ENCODE data around the gene CHKA.

Gene CHKA

GRCh38 chr11:68043349-68044144 lies 77.6 kb downstream of the CHKA start:
- DNase-seq: no peak

DNA sequence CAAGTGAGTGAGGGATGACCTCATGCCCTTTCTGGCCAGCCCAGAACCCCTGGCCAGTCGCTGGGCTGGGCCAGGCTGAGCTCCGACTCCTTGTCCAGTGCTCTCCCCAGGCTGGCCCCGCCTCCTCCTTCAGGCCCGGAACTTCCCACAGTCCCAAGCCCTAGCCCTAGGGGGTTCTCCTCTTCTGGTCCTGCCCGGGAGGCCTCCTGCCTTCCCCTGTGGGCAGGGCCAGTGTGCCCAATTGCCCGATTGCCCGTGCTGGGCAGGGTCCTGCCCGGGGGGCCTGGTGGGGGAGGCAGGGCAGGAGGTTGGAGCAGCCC lies 78.2 kb downstream of the CHKA start:
- DNase-seq: no peak

GRCh38 chr11:68042219-68043028 lies 78.8 kb downstream of the CHKA start:
- DNase-seq: no peak

- no peak for DNase-seq
These were observed 79.5 kb downstream of the CHKA start for GRCh38 chr11:68041617-68042218.

GRCh38 chr11:68040957-68041591 lies 80.1 kb downstream of the CHKA start:
- DNase-seq: no peak

GRCh38 chr11:68040101-68040956 lies 80.9 kb downstream of the CHKA start:
- peak; percentile 64 to 73 for DNase-seq

DNA sequence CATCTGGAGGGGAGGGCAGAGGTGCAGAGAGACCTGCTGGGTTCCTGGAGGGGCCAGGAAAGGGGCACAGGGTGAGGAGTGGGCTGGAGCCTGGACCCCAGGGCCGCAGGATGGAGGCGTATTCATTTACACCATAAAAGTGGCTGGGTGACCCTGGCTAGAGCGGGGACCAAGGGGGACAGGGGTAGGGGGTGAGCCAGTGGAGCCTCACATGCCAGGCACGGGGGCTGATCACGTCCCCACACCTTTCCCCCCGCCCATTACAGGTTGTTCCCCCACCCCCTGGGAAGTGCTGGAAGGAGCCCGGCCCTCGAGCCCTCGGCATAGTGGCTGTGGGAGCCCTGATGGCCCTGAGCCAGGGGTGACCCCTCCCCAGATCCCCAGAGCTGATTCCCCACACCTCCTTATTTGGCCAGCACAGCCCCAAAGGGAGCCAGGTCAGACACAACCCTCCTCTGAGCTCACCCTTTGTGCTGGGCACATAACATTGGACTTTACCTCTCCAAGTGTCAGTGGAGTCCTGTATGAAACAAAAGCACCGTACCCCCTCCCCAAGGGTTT lies 81.6 kb downstream of the CHKA start:
- DNase-seq: peak in 1 of 2 experiments; percentile 25

DNA sequence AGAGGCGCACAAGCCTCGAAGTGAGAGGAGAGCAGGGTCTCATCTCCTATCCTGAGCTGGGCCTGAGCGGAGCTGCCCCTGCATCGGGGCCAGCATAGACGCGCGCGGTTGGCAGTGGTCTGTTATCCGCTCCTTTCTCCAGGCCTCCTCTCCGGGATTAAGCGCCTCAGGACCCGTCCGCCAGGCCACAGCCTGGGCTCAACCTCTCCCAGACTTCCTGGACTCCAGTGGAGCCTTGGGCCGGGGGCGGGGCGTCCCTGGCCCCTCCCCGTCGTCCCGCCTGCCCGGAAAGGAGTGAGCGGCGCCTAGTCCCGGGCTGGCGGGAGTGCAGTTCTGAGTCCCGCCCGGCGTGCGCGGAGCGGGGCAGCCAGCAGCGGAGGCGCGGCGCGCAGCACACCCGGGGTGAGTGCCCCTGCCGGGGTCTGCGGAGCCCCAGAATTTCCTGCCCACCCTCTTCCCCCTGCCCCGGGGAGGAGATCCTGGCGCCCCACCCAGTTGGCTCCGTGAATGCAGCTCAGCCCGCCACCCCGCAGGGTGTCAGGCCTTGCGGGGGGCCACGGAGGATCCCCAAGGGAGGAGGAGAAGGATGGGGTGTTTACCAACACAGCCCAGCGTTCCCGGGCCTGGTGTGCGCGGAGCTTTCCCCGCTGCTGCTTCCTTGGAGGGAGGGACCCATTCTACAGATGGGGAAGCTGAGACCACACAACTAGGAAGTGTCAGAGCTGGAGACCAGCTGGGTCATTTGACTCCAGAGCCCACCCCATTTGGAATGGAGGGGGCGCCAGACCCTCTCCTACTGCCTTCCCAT lies 82.3 kb downstream of the CHKA start, which contains the start of gene TCIRG1:
Gene TCIRG1 (plus strand): TSS at position 308 of the 808 bp plus-strand sequence. CDS start 2,247 bp downstream, outside the sequence.
- peak; percentile 12 to 24 for DNase-seq

GRCh38 chr11:68038226-68038717 lies 82.9 kb downstream of the CHKA start:
- no peak for DNase-seq

DNA sequence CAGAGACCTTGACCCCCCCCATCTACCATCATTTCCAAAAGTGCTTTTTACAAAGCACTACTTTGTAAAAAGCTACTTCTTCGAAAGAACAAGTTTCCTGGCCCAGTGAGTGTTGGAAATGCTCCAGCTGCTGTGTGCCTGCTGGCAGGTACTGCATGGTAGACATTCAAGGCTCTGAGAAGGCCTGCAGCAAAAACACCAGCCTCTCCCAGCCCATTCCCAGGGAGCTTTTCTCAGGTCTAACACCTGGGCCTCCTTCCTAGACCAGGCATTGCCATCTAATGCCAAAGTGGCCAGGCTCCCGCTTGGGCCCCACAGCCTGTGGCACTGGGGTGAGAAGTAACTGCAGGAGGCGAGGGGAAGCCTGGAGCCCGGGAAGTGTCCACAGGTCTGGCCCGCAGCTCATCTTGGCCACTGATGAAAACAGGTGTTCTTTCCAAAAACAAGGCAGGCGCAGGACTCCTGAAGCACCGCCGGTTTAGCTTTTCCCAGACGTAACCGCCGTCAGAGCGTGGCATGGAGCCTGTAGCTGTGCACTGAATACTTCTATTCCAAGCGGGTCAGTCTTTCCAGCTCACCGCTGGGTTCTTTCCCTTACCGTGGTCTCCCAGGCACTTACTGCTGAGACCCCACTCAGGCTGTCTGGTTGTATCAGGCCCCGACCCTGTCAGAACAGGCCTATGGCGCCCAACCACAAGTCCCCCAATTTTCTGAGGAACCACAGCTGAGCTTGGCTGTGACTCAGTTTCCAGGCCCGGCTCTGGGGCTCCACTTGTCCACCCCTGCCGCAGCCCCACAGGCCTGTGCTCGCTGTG lies 83.6 kb downstream of the CHKA start:
- no peak for DNase-seq

DNA sequence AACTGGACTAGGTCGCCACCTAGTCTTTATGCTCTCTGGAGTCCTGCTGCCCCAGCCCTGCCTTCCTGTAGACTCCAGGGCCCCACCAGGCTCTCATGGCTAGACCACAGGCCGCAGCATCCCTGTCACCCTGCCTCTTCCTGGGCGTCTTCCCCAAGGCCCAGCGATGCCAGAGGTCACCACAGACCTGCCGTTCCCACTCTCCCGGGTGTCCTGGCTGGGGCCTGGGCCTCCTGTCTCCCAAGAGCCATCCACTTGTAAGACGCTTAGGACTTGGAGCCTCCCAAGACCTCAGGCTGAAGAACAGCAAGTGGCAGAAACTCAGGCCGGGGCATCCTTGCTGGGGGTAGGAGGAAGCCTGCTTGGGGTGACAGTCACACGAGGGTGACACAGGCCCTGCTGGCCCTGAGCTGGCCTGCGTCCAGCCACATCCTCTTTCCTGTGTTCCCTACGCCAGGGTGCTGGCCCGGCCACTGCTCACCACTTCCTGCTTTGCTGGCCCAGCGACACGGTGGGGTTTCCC lies 84.4 kb downstream of the CHKA start:
- peak; percentile 75 to 82 for DNase-seq

DNA sequence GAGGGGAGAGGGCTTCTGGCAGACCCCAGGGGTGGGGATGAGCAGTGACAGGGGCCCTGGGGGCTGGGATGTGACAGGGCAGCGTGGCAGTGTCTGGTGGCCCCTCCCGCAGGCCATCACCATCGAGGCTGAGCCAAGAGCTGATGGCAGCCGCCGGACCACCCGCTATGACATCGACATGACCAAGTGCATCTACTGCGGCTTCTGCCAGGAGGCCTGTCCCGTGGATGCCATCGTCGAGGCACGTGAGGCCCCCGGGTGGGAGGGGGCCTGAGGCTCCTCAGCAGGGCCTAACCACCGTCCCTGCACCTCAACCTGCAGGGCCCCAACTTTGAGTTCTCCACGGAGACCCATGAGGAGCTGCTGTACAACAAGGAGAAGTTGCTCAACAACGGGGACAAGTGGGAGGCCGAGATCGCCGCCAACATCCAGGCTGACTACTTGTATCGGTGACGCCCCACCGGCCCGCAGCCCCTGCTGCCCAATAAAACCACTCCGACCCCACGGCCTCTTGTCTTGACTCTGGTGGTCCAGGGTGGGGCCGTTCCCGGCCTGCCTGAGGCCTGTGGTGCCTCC lies 85.0 kb downstream of the CHKA start:
- no peak for DNase-seq

- DNase-seq: no peak
These were observed 85.8 kb downstream of the CHKA start for GRCh38 chr11:68035266-68035876.

- no peak for DNase-seq
These were observed 87.5 kb downstream of the CHKA start for GRCh38 chr11:68033708-68034045.

DNA sequence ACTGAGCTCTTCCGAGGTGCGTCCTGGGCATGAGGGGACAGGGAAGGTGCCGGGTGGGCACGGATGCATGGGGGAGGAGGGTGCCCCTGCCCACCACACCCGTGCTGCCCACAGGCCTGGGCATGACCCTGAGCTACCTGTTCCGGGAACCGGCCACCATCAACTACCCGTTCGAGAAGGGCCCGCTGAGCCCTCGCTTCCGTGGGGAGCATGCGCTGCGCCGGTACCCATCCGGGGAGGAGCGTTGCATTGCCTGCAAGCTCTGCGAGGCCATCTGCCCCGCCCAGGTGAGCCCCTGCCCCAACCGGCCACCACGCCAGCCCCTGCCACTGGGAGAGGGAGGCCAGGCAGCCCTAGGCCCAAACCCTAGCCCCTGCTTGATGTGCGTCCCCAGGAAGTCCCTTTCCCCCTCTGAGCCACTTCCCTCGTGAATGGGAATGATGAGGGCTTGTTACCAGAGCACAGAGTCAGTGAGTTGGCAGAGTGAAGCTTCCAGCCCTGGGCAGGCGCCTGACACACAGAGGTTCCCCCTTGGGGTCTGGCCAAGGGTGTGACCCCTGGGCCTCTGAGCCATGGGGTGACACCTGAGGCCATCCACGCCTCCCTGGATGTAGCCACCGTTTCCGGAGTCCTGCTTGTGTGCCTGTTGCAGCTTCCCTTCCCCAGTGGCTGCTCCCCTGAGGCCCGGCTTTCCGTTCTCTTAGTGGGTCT lies 88.0 kb downstream of the CHKA start:
- DNase-seq: no peak

DNA sequence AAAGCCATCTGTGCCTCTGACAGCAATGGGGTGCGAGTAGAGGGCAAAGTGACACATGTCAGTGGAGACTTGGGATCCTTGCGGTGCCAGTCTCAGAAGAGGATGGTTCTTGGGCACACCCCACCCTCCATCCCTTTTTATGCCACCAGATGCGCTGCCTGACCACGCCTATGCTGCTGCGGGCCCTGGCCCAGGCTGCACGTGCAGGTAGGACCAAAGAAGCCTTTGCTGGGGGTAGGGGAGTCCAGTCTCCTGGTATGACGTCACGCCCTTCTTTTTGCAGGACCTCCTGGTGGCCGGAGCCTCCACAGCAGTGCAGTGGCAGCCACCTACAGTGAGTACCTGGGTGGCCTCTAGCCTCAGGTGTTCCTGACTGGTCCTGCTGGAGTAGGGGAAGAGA lies 89.2 kb downstream of the CHKA start:
- no peak for DNase-seq

- no peak for DNase-seq
These were observed 90.1 kb downstream of the CHKA start for GRCh38 chr11:68031144-68031464.
